ENCODE results near the gene LGI4.
"Not testable (repeated sequence)": the region's sequence is repeated elsewhere in the genome, so short reads cannot be mapped to it uniquely, and the experiment has no call there.

Gene LGI4

DNA sequence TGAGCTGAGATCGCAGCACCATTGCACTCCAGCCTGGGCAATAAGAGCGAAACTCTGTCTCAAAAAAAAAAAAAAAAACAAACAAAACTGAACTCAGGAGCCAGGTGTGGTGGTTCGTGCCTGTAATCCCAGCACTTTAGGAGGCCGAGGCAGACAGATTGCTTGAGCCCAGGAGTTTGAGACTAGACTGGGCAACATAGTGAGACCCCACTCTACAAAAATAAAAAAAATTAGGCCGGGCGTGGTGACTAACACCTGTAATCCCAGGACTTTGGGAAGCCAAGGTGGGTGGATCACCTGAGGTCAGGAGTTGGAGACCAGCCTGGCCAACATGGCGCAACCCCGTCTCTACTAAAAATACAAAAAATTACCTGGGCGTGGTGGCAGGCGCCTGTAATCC, 32.9 kb downstream of the LGI4 start:
- not testable (repeated sequence) for H4K8ac ChIP-seq (ENCODE audit: low read length); H3K23ac ChIP-seq (ENCODE audit: low read length in 2 of 2); H3K4me1 ChIP-seq (ENCODE audit: control insufficient read depth, insufficient read depth, low read depth, low read length); H3K79me1 ChIP-seq (replicated peaks; ENCODE audit: low read length, poor library complexity, severe bottlenecking); H4K91ac ChIP-seq (ENCODE audit: low read length); DNase-seq; H2AFZ ChIP-seq (ENCODE audit: low read depth, low read length); H3K4me3 ChIP-seq (ENCODE audit: insufficient read depth in 1 of 2, low read depth in 1 of 2, low read length in 2 of 2); H2AK5ac ChIP-seq (ENCODE audit: low read length, severe bottlenecking); H3K9ac ChIP-seq (ENCODE audit: low read length); H3K4me2 ChIP-seq (ENCODE audit: low read length, poor library complexity, severe bottlenecking); H3K4ac ChIP-seq (ENCODE audit: low read depth in 1 of 2, low read length in 2 of 2); H2BK5ac ChIP-seq (ENCODE audit: low read depth, low read length, poor library complexity, severe bottlenecking); H3K9me3 ChIP-seq (ENCODE audit: control insufficient read depth, low read length); H3K27ac ChIP-seq (ENCODE audit: low read length, poor library complexity, severe bottlenecking); H2BK15ac ChIP-seq (ENCODE audit: low read depth, poor library complexity, severe bottlenecking); H3K14ac ChIP-seq (ENCODE audit: low read length in 2 of 2); H3K27me3 ChIP-seq (ENCODE audit: control insufficient read depth in 1 of 2, insufficient read depth in 1 of 2, low read length in 2 of 2); H3K18ac ChIP-seq (ENCODE audit: low read depth in 1 of 2, low read length in 2 of 2); H2BK120ac ChIP-seq (ENCODE audit: low read depth, low read length); H3K36me3 ChIP-seq (ENCODE audit: control insufficient read depth in 1 of 2, insufficient read depth in 2 of 2, low read depth in 1 of 2, low read length in 2 of 2); H2BK12ac ChIP-seq (ENCODE audit: low read length in 2 of 2)
- 91% methylated on average over 6 of the region's 10 CpGs for WGBS

DNA sequence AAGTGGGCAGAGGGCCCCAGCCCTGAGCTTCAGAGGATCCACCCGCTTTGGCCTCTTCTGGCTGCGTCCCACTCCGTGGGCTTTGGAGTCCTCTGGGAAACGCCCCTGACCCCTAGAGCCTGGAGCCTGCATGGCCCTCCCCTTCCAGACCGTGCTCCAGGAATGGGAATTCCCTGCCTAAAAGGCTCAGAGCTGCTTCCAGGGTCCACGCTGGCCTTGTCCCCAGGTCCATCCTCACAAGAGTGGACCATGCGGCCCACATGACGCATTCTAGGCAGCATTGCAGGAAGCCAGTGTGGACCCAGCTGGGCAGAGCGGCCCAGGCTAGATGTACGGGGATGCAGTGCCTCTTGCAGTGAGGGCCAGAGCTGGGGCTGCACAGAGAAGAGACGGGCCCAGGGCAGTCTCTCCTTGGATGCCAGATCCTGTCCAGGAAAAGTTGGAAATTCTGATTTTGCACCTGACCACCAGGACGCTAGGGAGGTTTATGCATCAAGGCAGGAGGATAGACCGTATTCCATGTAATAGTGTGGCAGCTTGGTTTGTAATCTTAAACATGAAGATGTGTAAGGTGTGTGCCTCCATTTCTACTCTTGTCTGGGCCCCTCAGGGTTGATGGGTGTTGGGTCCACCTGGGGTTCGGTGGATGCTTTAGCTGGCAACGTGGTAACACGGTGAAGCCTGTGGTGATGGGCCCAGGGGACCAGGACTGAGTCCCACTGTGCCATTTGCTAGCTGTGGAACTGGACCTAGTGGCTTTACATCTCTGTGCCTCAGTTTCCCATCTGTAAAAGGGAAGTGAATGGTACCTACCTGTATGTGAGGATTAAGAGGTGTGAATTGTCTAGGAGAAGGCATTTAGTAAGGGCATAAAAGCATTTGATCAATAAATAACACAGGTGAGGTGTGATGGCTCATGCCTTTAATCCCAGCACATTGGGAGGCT, 34.0 kb downstream of the LGI4 start:
- Histone ChIP-seq H3K18ac (ENCODE audit: low read depth in 1 of 2, low read length in 2 of 2) (no peak overlapping the region), H3K4me3 (ENCODE audit: insufficient read depth in 1 of 2, low read depth in 1 of 2, low read length in 2 of 2) (no peak overlapping the region), H3K4me1 (ENCODE audit: control insufficient read depth, insufficient read depth, low read depth, low read length) (peaks cover 3% of the 10 kb centered on the region), H2BK12ac (ENCODE audit: low read length in 2 of 2) (no peak overlapping the region), H3K27me3 (ENCODE audit: control insufficient read depth in 1 of 2, insufficient read depth in 1 of 2, low read length in 2 of 2) (peaks cover 6 to 9% of the 10 kb centered on the region in 2 experiments), H3K9me3 (ENCODE audit: control insufficient read depth, low read length) (no peaks in the 10 kb centered on the region), H4K91ac (ENCODE audit: low read length) (no peak overlapping the region), H2AFZ (ENCODE audit: low read depth, low read length) (no peak overlapping the region), H2AK5ac (ENCODE audit: low read length, severe bottlenecking) (no peak overlapping the region), H2BK120ac (ENCODE audit: low read depth, low read length) (no peak overlapping the region), H3K36me3 (ENCODE audit: control insufficient read depth in 1 of 2, insufficient read depth in 2 of 2, low read depth in 1 of 2, low read length in 2 of 2) (no peaks in the 10 kb centered on the region), H3K14ac (ENCODE audit: low read length in 2 of 2) (peak overlapping the region in 1 of 2 experiments; percentile 57), H3K9ac (ENCODE audit: low read length) (no peak overlapping the region), H2BK15ac (ENCODE audit: low read depth, poor library complexity, severe bottlenecking) (no peak overlapping the region), H3K27ac (ENCODE audit: low read length, poor library complexity, severe bottlenecking) (no peak overlapping the region), H4K8ac (ENCODE audit: low read length) (no peak overlapping the region), H3K4ac (ENCODE audit: low read depth in 1 of 2, low read length in 2 of 2) (no peak overlapping the region), H3K23ac (ENCODE audit: low read length in 2 of 2) (no peak overlapping the region), H3K79me1 (replicated peaks; ENCODE audit: low read length, poor library complexity, severe bottlenecking) (no peaks in the 10 kb centered on the region), H3K4me2 (ENCODE audit: low read length, poor library complexity, severe bottlenecking) (no peak overlapping the region), H2BK5ac (ENCODE audit: low read depth, low read length, poor library complexity, severe bottlenecking) (no peak overlapping the region)
- WGBS, result 73% methylated on average over 16 of the region's 16 CpGs
- DNase-seq, result no peak

DNA sequence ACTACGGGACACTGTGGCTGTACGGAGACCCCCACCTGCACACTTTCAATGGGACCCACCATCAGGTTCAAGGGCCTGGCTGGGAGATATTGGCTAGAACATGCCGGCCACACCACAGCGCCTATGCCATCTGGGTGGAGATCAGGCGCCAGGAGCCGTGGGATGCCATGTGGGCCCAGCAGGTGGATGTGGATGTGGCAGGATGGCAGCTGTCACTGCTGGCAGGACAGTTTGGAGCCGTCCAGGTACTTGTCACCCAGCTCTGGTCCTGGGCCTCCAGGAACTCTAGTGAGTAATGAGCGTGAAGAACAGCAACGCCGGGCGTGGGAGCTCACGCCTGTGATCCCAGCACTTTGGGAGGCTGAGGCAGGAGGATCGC, 35.0 kb downstream of the LGI4 start:
- Histone ChIP-seq H3K4ac (ENCODE audit: low read depth in 1 of 2, low read length in 2 of 2) (no peak overlapping the region), H3K14ac (ENCODE audit: low read length in 2 of 2) (no peak overlapping the region), H3K27ac (ENCODE audit: low read length, poor library complexity, severe bottlenecking) (no peak overlapping the region), H2BK120ac (ENCODE audit: low read depth, low read length) (no peak overlapping the region), H3K18ac (ENCODE audit: low read depth in 1 of 2, low read length in 2 of 2) (no peak overlapping the region), H2BK15ac (ENCODE audit: low read depth, poor library complexity, severe bottlenecking) (no peak overlapping the region), H3K9me3 (ENCODE audit: control insufficient read depth, low read length) (no peaks in the 10 kb centered on the region), H3K9ac (ENCODE audit: low read length) (no peak overlapping the region), H3K4me2 (ENCODE audit: low read length, poor library complexity, severe bottlenecking) (no peak overlapping the region), H2AFZ (ENCODE audit: low read depth, low read length) (no peak overlapping the region), H3K79me1 (replicated peaks; ENCODE audit: low read length, poor library complexity, severe bottlenecking) (no peaks in the 10 kb centered on the region), H4K8ac (ENCODE audit: low read length) (no peak overlapping the region), H2BK12ac (ENCODE audit: low read length in 2 of 2) (no peak overlapping the region), H3K4me1 (ENCODE audit: control insufficient read depth, insufficient read depth, low read depth, low read length) (peaks cover 3% of the 10 kb centered on the region), H4K91ac (ENCODE audit: low read length) (no peak overlapping the region), H2AK5ac (ENCODE audit: low read length, severe bottlenecking) (no peak overlapping the region), H3K27me3 (ENCODE audit: control insufficient read depth in 1 of 2, insufficient read depth in 1 of 2, low read length in 2 of 2) (peaks cover 6 to 9% of the 10 kb centered on the region in 2 experiments), H2BK5ac (ENCODE audit: low read depth, low read length, poor library complexity, severe bottlenecking) (no peak overlapping the region), H3K23ac (ENCODE audit: low read length in 2 of 2) (no peak overlapping the region), H3K4me3 (ENCODE audit: insufficient read depth in 1 of 2, low read depth in 1 of 2, low read length in 2 of 2) (no peak overlapping the region), H3K36me3 (ENCODE audit: control insufficient read depth in 1 of 2, insufficient read depth in 2 of 2, low read depth in 1 of 2, low read length in 2 of 2) (no peaks in the 10 kb centered on the region)
- 91% methylated on average over 13 of the region's 13 CpGs for WGBS
- no peak for DNase-seq

DNA sequence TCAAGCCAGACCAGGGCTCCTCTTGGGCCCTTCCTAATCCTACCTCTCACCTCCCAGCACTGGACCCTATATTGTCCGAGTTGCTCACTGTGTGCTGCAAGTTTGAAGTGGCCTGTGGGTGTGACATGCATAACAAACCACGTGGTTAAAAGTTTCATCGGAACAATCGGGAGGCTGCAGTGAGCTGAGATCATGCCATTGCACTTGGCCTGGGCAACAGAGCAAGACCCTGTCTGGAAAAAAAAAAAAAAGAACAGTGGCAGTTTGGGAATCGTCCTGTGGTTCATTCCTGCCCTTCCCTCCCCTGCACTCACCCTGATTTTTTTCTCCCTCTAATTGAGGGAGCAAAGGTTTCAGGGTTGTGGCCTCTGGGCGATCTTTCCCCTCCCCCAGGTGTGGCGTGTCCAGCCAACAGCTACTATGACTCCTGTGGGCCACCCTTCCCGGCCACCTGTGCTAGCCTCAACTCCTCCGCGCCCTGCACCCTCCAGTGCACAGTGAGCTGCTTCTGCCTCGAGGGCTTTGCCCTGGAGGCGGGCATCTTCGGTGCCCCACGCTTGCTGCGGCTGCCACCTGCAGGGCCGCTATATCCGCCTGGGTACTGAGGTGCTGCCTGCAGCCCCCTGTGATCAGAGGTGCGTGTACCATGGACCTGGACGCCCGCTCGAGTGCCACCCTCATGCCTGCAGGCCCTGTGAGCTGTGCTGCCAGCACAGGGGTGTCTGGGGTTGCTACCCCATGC, 35.5 kb downstream of the LGI4 start:
- Histone ChIP-seq H2AK5ac (ENCODE audit: low read length, severe bottlenecking) (no peak overlapping the region), H3K9ac (ENCODE audit: low read length) (no peak overlapping the region), H4K8ac (ENCODE audit: low read length) (no peak overlapping the region), H3K14ac (ENCODE audit: low read length in 2 of 2) (no peak overlapping the region), H3K4ac (ENCODE audit: low read depth in 1 of 2, low read length in 2 of 2) (no peak overlapping the region), H3K36me3 (ENCODE audit: control insufficient read depth in 1 of 2, insufficient read depth in 2 of 2, low read depth in 1 of 2, low read length in 2 of 2) (no peaks in the 10 kb centered on the region), H3K9me3 (ENCODE audit: control insufficient read depth, low read length) (no peaks in the 10 kb centered on the region), H3K23ac (ENCODE audit: low read length in 2 of 2) (no peak overlapping the region), H3K4me2 (ENCODE audit: low read length, poor library complexity, severe bottlenecking) (no peak overlapping the region), H4K91ac (ENCODE audit: low read length) (no peak overlapping the region), H2BK5ac (ENCODE audit: low read depth, low read length, poor library complexity, severe bottlenecking) (no peak overlapping the region), H3K18ac (ENCODE audit: low read depth in 1 of 2, low read length in 2 of 2) (no peak overlapping the region), H3K27ac (ENCODE audit: low read length, poor library complexity, severe bottlenecking) (no peak overlapping the region), H3K4me1 (ENCODE audit: control insufficient read depth, insufficient read depth, low read depth, low read length) (peaks cover 3% of the 10 kb centered on the region), H2BK15ac (ENCODE audit: low read depth, poor library complexity, severe bottlenecking) (no peak overlapping the region), H2BK120ac (ENCODE audit: low read depth, low read length) (no peak overlapping the region), H3K4me3 (ENCODE audit: insufficient read depth in 1 of 2, low read depth in 1 of 2, low read length in 2 of 2) (no peak overlapping the region), H2BK12ac (ENCODE audit: low read length in 2 of 2) (no peak overlapping the region), H3K27me3 (ENCODE audit: control insufficient read depth in 1 of 2, insufficient read depth in 1 of 2, low read length in 2 of 2) (peaks cover 6 to 9% of the 10 kb centered on the region in 2 experiments), H2AFZ (ENCODE audit: low read depth, low read length) (no peak overlapping the region), H3K79me1 (replicated peaks; ENCODE audit: low read length, poor library complexity, severe bottlenecking) (no peaks in the 10 kb centered on the region)
- no peak for DNase-seq
- WGBS, result 81% methylated on average over 21 of the region's 21 CpGs
